Activated CD8-positive, alpha-beta T cell treated with anti-CD3 and anti-CD28 coated beads for 36 hours (primary cell): ENCODE measurements around the gene COL11A2. TPM values are rescaled to one million over a fixed set of nuclear protein-coding genes. Genes with fewer than 3 reads are reported as not detected.
A peak's percentile ranks its signal among the peaks of the same experiment; 100 is the strongest.
"Not testable (repeated sequence)": the region's sequence is repeated elsewhere in the genome, so short reads cannot be mapped to it uniquely, and the experiment has no call there.

Experiments
- ATAC-seq: fragments of 200-7000 bp; cut with Tn5 transposase; one replicate; pipeline ENCODE4 v1.10.0; 2021; ENCODE audit warnings: mild to moderate bottlenecking, moderate library complexity
- CTCF ChIA-PET: fragments of 350-600 bp; sonication (Branson Sonifier 250); formaldehyde crosslinking; loops from one replicate; lab custom pipeline; 2021; ENCODE audit warnings: antibody characterized with exemption; lab: Charles Lee
- POLR2A ChIA-PET: fragments of 350-600 bp; sonication (Branson Sonifier 250); formaldehyde crosslinking; loops from one replicate; lab custom pipeline; 2021; ENCODE audit warnings: antibody characterized with exemption; lab: Charles Lee
- DNase-seq: peaks from one replicate; pipeline ENCODE4 v3.0.0-alpha.2; 2020
- H3K27ac Mint-ChIP-seq: one replicate; pipeline ENCODE4 v1.8.0; 2021; ENCODE audit warnings: mild to moderate bottlenecking, mixed read lengths
- H3K27me3 Mint-ChIP-seq: one replicate; pipeline ENCODE4 v1.8.0; 2021; ENCODE audit warnings: mixed read lengths
- H3K36me3 Mint-ChIP-seq: one replicate; pipeline ENCODE4 v1.8.0; 2021; ENCODE audit warnings: low read depth, mixed read lengths
- H3K4me1 Mint-ChIP-seq: one replicate; pipeline ENCODE4 v1.8.0; 2021; ENCODE audit warnings: low read depth, mixed read lengths
- H3K4me3 Mint-ChIP-seq: one replicate; pipeline ENCODE4 v1.8.0; 2021; ENCODE audit warnings: mild to moderate bottlenecking, moderate library complexity, mixed read lengths
- H3K9me3 Mint-ChIP-seq: one replicate; pipeline ENCODE4 v1.8.0; 2021; ENCODE audit warnings: mixed read lengths
- intact Hi-C: fragments of 100-400 bp; cut with micrococcal nuclease; formaldehyde crosslinking; loops from one replicate; pipeline ENCODE4 v1.10.0; 2022
- total RNA-seq, 2 experiments: library from RNA; stranded (reverse); gene quantifications; one replicate each; pipeline ENCODE4 v1.2.3, GENCODE V29; 2021
- TF ChIP-seq, protein P1 (sequence below): fragments of 200-600 bp; IDR thresholded peaks from one replicate; pipeline ENCODE4 v1.8.0; 2022; ENCODE audit warnings: antibody characterized with exemption, mild to moderate bottlenecking

The COL11A2 gene
- total RNA-seq, 2 experiments from 2014 or later, result 1.3 to 1.4 TPM

DNA sequence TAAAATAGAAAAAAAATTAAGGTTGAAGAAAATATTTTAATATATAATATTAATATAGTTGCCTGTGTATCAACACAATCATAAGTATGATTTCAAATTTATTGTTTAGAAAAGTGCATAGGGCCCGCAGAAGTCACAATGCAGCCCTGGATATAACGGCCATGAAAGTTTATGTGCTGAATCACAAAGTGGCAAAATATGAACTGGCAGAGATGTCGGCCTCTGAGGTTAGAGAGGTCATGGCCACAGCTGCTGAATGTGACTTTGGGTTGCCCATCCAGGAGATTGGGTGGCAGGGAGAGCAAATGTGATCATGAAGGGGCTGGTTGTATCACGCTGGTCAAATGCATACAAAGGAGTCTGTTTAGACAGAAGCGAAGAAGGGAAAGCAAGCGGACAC is 35.7 kb downstream of the COL11A2 start:
- Mint-ChIP-seq H3K4me1 (peaks cover 6% of the 10 kb centered on the region), H3K36me3 (no peaks in the 10 kb centered on the region), H3K4me3 (no peak overlapping the region), H3K9me3 (peaks cover 10% of the 10 kb centered on the region), H3K27ac (no peak overlapping the region), H3K27me3 (peaks cover 7% of the 10 kb centered on the region)
- CTCF ChIA-PET, result interaction anchor here (1.3 to 1.6 kb wide), 4 partner anchors 9 to 92 kb away, joined by 3 to 6 read pairs (median 6); no protein-coding TSS in a partner anchor
- ATAC-seq (no peak), DNase-seq (no peak)
- POLR2A ChIA-PET, result no interaction called here
- intact Hi-C loops, result no loop called here
- TF ChIP-seq, protein P1, sequence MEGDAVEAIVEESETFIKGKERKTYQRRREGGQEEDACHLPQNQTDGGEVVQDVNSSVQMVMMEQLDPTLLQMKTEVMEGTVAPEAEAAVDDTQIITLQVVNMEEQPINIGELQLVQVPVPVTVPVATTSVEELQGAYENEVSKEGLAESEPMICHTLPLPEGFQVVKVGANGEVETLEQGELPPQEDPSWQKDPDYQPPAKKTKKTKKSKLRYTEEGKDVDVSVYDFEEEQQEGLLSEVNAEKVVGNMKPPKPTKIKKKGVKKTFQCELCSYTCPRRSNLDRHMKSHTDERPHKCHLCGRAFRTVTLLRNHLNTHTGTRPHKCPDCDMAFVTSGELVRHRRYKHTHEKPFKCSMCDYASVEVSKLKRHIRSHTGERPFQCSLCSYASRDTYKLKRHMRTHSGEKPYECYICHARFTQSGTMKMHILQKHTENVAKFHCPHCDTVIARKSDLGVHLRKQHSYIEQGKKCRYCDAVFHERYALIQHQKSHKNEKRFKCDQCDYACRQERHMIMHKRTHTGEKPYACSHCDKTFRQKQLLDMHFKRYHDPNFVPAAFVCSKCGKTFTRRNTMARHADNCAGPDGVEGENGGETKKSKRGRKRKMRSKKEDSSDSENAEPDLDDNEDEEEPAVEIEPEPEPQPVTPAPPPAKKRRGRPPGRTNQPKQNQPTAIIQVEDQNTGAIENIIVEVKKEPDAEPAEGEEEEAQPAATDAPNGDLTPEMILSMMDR, result no peak

DNA sequence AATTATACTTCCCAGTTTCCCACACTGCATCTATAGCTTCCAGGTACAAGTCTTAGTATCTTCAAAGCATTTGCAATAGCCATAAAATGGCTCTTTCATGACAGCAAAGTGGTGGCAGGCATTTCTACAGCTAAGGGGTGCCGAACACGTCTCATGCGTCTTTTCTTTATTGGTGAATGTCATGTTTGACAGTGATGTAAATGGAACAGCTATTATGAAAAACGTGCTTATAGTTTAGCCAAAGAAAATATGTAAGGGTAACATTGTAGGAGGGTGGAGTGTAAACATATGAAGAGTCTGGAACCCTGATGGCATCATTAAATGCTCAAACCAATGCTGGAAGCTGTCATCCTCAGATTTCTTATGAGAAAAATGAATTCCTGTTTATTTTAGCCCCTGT is 37.9 kb downstream of the COL11A2 start:
- Mint-ChIP-seq H3K27me3 (peaks cover 12% of the 10 kb centered on the region), H3K4me1 (no peaks in the 10 kb centered on the region), H3K4me3 (no peak overlapping the region), H3K9me3 (peaks cover 10% of the 10 kb centered on the region), H3K36me3 (no peaks in the 10 kb centered on the region), H3K27ac (no peak overlapping the region)
- DNase-seq (no peak), ATAC-seq (no peak)
- intact Hi-C loops, result no loop called here
- TF ChIP-seq, protein P1, result no peak
- ChIA-PET CTCF (interaction anchor here (0.6 to 2.9 kb wide), 7 partner anchors 9 to 94 kb away, joined by 3 to 10 read pairs (median 5); no protein-coding TSS in a partner anchor), POLR2A (interaction anchor here (0.8 kb wide), 1 partner anchor 45 kb away, joined by 3 read pairs; no protein-coding TSS in a partner anchor)

DNA sequence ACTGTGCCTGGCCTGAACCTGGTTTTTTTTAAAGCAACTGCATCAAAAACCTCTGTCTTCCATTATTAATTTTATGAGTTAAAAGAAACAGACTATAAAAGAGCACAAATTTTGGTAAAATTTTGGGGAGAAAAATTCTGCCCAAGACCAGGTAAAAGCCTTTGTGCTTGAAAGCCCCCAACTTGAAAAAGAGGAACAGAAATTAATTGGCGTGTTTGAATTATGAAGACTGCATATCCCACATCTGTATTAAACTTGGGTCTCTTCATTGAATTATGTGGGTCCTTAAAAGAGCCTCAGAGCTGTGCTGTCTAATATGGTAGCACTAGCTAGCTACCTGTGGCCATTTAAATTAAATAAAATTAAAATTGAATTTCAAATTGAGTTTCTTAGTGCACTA is 41.2 kb downstream of the COL11A2 start:
- ATAC-seq (no peak), DNase-seq (no peak)
- intact Hi-C loops, result no loop called here
- TF ChIP-seq, protein P1, result no peak
- Mint-ChIP-seq H3K27me3 (peaks cover 19% of the 10 kb centered on the region), H3K36me3 (no peaks in the 10 kb centered on the region), H3K4me3 (no peak overlapping the region), H3K4me1 (no peaks in the 10 kb centered on the region), H3K9me3 (peaks cover 10% of the 10 kb centered on the region), H3K27ac (no peak overlapping the region)
- POLR2A ChIA-PET, result no interaction called here
- CTCF ChIA-PET, result interaction anchor here (0.7 to 5.4 kb wide), 3 partner anchors 9 to 89 kb away, joined by 3 to 57 read pairs (median 31); no protein-coding TSS in a partner anchor

DNA sequence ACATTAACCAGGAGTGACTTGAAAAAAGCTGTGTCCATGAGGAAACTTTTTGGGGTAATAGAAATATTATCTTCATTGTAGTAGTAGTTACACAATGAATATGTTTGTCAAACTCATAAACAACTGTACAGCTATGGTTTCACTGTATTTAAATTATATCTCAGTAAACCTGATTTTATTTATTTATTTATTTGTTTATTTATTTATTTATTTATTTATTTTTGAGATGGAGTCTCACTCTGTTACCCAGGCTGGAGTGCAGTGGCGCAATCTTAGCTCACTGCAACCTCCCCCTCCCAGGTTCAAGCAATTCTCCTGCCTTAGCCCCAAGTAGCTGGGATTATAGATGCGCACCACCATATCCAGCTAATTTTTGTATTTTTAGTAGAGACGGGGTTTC is 41.7 kb downstream of the COL11A2 start:
- H3K27ac Mint-ChIP-seq, intact Hi-C loops, H3K4me1 Mint-ChIP-seq, H3K4me3 Mint-ChIP-seq, ATAC-seq, H3K9me3 Mint-ChIP-seq, POLR2A ChIA-PET, H3K36me3 Mint-ChIP-seq, DNase-seq: not testable (repeated sequence)
- CTCF ChIA-PET, result interaction anchor here (0.7 to 5.4 kb wide), 9 partner anchors 9 to 150 kb away, joined by 3 to 57 read pairs (median 15); no protein-coding TSS in a partner anchor
- peaks cover 19% of the 10 kb centered on the region for H3K27me3 Mint-ChIP-seq

DNA sequence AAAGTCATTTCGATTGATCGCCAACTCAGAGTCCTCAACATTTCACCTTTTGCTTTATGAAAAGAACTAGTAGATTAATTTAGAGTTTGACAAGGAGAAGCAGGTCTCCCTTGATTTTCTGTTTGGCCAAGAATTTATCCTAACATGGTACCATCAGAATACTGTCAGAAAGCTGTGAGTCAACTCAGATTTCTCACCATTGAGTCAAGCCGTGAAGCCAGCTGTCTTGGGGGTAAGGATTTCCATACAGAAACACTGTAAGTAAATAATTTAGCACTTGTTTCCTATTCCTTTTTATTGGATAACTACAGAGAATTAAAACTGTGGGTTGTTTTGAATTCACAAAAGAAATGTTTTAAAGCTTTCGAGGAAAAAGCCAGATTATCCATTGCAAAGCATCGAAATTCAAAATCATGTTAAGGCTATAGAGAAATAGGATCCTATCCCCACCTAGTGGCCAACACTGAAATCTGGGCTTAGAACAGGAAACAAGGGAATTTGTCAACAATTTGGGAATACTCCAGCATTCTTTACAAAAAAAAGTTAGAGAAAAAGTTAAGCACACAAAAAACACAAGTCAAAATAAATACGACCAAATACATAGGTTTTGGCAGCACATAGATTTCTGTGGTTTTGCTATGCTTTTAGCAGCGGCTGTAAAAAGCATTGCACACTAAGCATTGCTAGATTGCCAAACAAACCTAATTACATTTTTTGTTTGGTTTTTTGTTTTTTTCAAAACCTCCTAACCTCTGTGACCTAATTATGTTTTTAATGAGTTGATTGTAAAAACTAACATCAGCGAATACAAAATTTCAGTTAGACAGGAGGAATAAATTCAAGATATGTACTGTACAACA is 44.2 kb downstream of the COL11A2 start:
- Mint-ChIP-seq H3K27me3 (peaks cover 18% of the 10 kb centered on the region), H3K4me1 (no peaks in the 10 kb centered on the region), H3K36me3 (no peaks in the 10 kb centered on the region), H3K27ac (no peak overlapping the region), H3K4me3 (no peak overlapping the region), H3K9me3 (peaks cover 10% of the 10 kb centered on the region)
- ATAC-seq (no peak), DNase-seq (no peak)
- TF ChIP-seq, protein P1, result peak; percentile 78
- intact Hi-C loops, result no loop called here
- CTCF ChIA-PET, result interaction anchor here (0.7 to 5.4 kb wide), 22 partner anchors 9 to 235 kb away, joined by 3 to 57 read pairs (median 4); no protein-coding TSS in a partner anchor
- POLR2A ChIA-PET, result interaction anchor here (0.5 kb wide), 1 partner anchor 168 kb away, joined by 3 read pairs; no protein-coding TSS in a partner anchor
